WTC11 (cell line): ENCODE data around the gene ZBTB7B. TPM values are rescaled to one million over a fixed set of nuclear protein-coding genes. Genes with fewer than 3 reads are reported as not detected.
A peak's percentile ranks its signal among the peaks of the same experiment; 100 is the strongest.

Experiments
- ATAC-seq: fragments of 200-7000 bp; cut with Tn5 transposase; 2 replicates; pipeline ENCODE4 v1.10.0; 2021; ENCODE audit warnings: mild to moderate bottlenecking, moderate library complexity
- CTCF ChIA-PET: fragments of 300-600 bp; sonication (Branson Sonifier 250); formaldehyde crosslinking; loops from one replicate; lab custom pipeline; 2021; ENCODE audit warnings: antibody characterized with exemption; lab: Charles Lee
- POLR2A ChIA-PET: fragments of 350-600 bp; sonication (Branson Sonifier 250); formaldehyde crosslinking; loops from one replicate; lab custom pipeline; 2021; ENCODE audit warnings: antibody characterized with exemption; lab: Charles Lee
- DNase-seq: peaks from one replicate; pipeline ENCODE4 v3.0.0; 2021; ENCODE audit warnings: low spot score
- H3K27ac Mint-ChIP-seq: 2 replicates; pipeline ENCODE4 v1.8.0; 2021; ENCODE audit warnings: mixed read lengths
- H3K27me3 Mint-ChIP-seq: 2 replicates; pipeline ENCODE4 v1.8.0; 2021; ENCODE audit warnings: low read depth, mild to moderate bottlenecking, moderate library complexity, mixed read lengths
- H3K36me3 Mint-ChIP-seq: 2 replicates; pipeline ENCODE4 v1.8.0; 2021; ENCODE audit warnings: mixed read lengths
- H3K4me1 Mint-ChIP-seq: 2 replicates; pipeline ENCODE4 v1.8.0; 2022; ENCODE audit warnings: mixed read lengths
- H3K4me3 Mint-ChIP-seq: 2 replicates; pipeline ENCODE4 v1.8.0; 2021; ENCODE audit warnings: mild to moderate bottlenecking, moderate library complexity, mixed read lengths
- H3K9me3 Mint-ChIP-seq: 2 replicates; pipeline ENCODE4 v1.8.0; 2021; ENCODE audit warnings: mixed read lengths
- AR ChIP-seq: fragments of 250-450 bp; sonication (Bioruptor Pico); IDR thresholded peaks from 2 replicates; pipeline ENCODE4 v1.9.0; 2021; ENCODE audit warnings: mild to moderate bottlenecking
- ATF2 ChIP-seq: sonication (generic); formaldehyde crosslinking; IDR thresholded peaks from 2 replicates; pipeline ENCODE4 v1.8.1; 2022; ENCODE audit warnings: low read depth, missing genetic modification reagents, borderline replicate concordance
- ATF6 ChIP-seq: sonication (generic); formaldehyde crosslinking; IDR thresholded peaks from 2 replicates; pipeline ENCODE4 v1.8.1; 2023; ENCODE audit warnings: mild to moderate bottlenecking, missing genetic modification reagents
- CREB1 ChIP-seq: sonication (generic); formaldehyde crosslinking; IDR thresholded peaks from 2 replicates; pipeline ENCODE4 v1.8.0; 2023; ENCODE audit warnings: mild to moderate bottlenecking, missing genetic modification reagents
- ESRRA ChIP-seq: sonication (generic); formaldehyde crosslinking; IDR thresholded peaks from 2 replicates; pipeline ENCODE4 v1.8.1; 2022; ENCODE audit warnings: mild to moderate bottlenecking, missing genetic modification reagents, borderline replicate concordance
- FOXP1 ChIP-seq: sonication (generic); formaldehyde crosslinking; IDR thresholded peaks from 2 replicates; pipeline ENCODE4 v1.8.0; 2022; ENCODE audit warnings: missing genetic modification reagents, mild to moderate bottlenecking, moderate library complexity, borderline replicate concordance
- GABPB1 ChIP-seq: sonication (generic); formaldehyde crosslinking; IDR thresholded peaks from 2 replicates; pipeline ENCODE4 v1.8.1; 2023; ENCODE audit warnings: mild to moderate bottlenecking, missing genetic modification reagents
- HMGXB4 ChIP-seq: sonication (generic); formaldehyde crosslinking; IDR thresholded peaks from 2 replicates; pipeline ENCODE4 v1.8.1; 2023; ENCODE audit warnings: mild to moderate bottlenecking, moderate library complexity, missing genetic modification reagents
- MLX ChIP-seq: sonication (generic); formaldehyde crosslinking; IDR thresholded peaks from 2 replicates; pipeline ENCODE4 v1.8.1; 2023; ENCODE audit warnings: mild to moderate bottlenecking, missing genetic modification reagents, moderate library complexity
- NR2C2 ChIP-seq: sonication (generic); formaldehyde crosslinking; IDR thresholded peaks from 2 replicates; pipeline ENCODE4 v1.8.0; 2022; ENCODE audit warnings: mild to moderate bottlenecking, missing genetic modification reagents
- RELA ChIP-seq: sonication (generic); formaldehyde crosslinking; IDR thresholded peaks from 2 replicates; pipeline ENCODE4 v1.8.1; 2022; ENCODE audit warnings: missing genetic modification reagents, mild to moderate bottlenecking, borderline replicate concordance
- TP53 ChIP-seq: sonication (generic); formaldehyde crosslinking; IDR thresholded peaks from 2 replicates; pipeline ENCODE4 v1.8.1; 2023; ENCODE audit warnings: mild to moderate bottlenecking, missing genetic modification reagents
- ZNF138 ChIP-seq: sonication (generic); formaldehyde crosslinking; conservative IDR thresholded peaks from 2 replicates; pipeline ENCODE4 v1.8.1; 2022; ENCODE audit warnings: mild to moderate bottlenecking, moderate library complexity, missing genetic modification reagents
- ZNF232 ChIP-seq: sonication (generic); formaldehyde crosslinking; IDR thresholded peaks from 2 replicates; pipeline ENCODE4 v1.8.0; 2022; ENCODE audit warnings: mild to moderate bottlenecking, missing genetic modification reagents
- total RNA-seq: library from RNA; stranded (reverse); gene quantifications from 3 replicates; pipeline ENCODE4 v1.2.3, GENCODE V29; 2021
- TF ChIP-seq, protein P1 (sequence below): sonication (generic); formaldehyde crosslinking; IDR thresholded peaks from 2 replicates; pipeline ENCODE4 v1.8.1; 2022; ENCODE audit warnings: mild to moderate bottlenecking, moderate library complexity, missing genetic modification reagents
- TF ChIP-seq, protein P2 (sequence below): sonication (generic); formaldehyde crosslinking; IDR thresholded peaks from 2 replicates; pipeline ENCODE4 v1.8.1; 2023; ENCODE audit warnings: mild to moderate bottlenecking, missing genetic modification reagents, borderline replicate concordance

ZBTB7B gene
- total RNA-seq, 1 experiment from 2014 or later: 29.8 TPM

DNA sequence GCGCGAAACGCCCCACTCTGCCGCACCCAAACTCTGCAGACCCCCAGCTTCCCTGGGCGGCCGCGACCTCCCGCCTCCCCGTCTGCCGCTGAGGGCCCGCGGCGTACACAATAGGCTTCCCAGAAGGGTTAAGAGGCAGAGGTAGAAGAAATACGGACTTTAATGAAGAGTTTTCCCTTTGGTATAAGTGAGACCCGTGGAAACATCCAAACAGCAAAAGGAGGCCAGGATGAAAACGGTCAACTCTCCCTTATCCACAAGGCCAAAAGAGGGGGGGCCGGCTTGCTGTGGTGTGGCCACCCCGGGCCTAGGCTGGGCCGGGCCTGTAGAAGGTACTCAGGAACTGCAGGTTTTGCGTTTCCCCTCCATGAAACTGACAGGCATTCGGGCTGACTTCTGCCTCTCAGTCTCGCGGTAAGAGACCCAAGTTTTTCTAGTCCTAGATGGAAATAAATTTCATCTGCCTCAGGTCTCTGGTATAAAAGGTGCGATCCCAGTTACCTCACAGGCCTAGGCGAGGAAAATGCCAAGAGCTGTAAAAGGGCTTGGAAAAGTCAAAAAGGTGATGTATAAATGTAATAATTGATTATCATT is 40.3 kb upstream of the ZBTB7B start:
- POLR2A ChIA-PET: interaction anchor here (1.0 to 3.2 kb wide), 6 partner anchors 8 to 37 kb away, joined by 6 to 26 read pairs (median 9); partner anchors contain the start of genes FLAD1 and SHC1
- ATAC-seq (peak; percentile 20), DNase-seq (no peak)
- Mint-ChIP-seq H3K4me3 (peak overlapping the region; percentile 81), H3K4me1 (peaks cover 26% of the 10 kb centered on the region), H3K9me3 (no peaks in the 10 kb centered on the region), H3K36me3 (peaks cover 50% of the 10 kb centered on the region), H3K27me3 (no peaks in the 10 kb centered on the region), H3K27ac (peak overlapping the region; percentile 91)
- CTCF ChIA-PET: interaction anchor here (0.9 to 4.1 kb wide), 11 partner anchors 10 to 211 kb away, joined by 4 to 33 read pairs (median 7); partner anchors contain the start of genes FLAD1, KRTCAP2, LENEP and PMVK
- no peak for TF ChIP-seq ZNF138
- TF ChIP-seq, protein P1, sequence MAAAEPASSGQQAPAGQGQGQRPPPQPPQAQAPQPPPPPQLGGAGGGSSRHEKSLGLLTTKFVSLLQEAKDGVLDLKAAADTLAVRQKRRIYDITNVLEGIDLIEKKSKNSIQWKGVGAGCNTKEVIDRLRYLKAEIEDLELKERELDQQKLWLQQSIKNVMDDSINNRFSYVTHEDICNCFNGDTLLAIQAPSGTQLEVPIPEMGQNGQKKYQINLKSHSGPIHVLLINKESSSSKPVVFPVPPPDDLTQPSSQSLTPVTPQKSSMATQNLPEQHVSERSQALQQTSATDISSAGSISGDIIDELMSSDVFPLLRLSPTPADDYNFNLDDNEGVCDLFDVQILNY (CRISPR knock-in tag): peak; percentile 40; the same call in 1 of the 2 replicates
- 0 out of 2 replicates have a peak, but pooled peaks have one; percentile 11 for TF ChIP-seq HMGXB4 (CRISPR knock-in tag)
- TF ChIP-seq, protein P2, sequence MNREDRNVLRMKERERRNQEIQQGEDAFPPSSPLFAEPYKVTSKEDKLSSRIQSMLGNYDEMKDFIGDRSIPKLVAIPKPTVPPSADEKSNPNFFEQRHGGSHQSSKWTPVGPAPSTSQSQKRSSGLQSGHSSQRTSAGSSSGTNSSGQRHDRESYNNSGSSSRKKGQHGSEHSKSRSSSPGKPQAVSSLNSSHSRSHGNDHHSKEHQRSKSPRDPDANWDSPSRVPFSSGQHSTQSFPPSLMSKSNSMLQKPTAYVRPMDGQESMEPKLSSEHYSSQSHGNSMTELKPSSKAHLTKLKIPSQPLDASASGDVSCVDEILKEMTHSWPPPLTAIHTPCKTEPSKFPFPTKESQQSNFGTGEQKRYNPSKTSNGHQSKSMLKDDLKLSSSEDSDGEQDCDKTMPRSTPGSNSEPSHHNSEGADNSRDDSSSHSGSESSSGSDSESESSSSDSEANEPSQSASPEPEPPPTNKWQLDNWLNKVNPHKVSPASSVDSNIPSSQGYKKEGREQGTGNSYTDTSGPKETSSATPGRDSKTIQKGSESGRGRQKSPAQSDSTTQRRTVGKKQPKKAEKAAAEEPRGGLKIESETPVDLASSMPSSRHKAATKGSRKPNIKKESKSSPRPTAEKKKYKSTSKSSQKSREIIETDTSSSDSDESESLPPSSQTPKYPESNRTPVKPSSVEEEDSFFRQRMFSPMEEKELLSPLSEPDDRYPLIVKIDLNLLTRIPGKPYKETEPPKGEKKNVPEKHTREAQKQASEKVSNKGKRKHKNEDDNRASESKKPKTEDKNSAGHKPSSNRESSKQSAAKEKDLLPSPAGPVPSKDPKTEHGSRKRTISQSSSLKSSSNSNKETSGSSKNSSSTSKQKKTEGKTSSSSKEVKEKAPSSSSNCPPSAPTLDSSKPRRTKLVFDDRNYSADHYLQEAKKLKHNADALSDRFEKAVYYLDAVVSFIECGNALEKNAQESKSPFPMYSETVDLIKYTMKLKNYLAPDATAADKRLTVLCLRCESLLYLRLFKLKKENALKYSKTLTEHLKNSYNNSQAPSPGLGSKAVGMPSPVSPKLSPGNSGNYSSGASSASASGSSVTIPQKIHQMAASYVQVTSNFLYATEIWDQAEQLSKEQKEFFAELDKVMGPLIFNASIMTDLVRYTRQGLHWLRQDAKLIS: no peak

DNA sequence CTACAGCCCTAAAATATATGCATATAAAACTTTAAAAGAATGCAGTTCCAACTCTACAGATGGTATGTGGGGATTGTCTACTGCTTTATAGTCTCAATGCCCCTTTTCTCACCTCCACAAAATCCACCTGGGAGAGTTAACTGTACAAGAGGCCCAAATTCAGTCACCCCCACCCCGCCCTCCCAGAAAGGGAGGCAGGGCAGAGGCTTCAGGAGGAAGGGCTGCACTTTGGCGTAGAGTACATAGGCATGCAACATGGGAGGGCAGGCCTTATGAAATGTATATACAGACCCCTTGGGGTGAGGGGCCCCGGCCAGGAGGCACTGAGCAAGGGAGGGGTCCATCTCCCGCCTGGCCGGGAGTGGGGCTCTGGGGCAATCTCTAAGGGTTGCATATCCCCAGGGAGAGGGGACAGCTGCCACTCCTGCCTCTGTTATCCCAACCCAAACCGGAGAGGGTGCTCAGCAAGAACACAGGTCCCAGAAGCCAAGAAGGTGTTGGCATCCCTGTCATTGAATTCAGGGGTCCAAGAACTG is 39.7 kb upstream of the ZBTB7B start:
- Mint-ChIP-seq H3K36me3 (peaks cover 56% of the 10 kb centered on the region), H3K9me3 (no peaks in the 10 kb centered on the region), H3K27ac (no peak overlapping the region; the same call in 1 of the 2 replicates), H3K4me1 (peaks cover 22% of the 10 kb centered on the region), H3K4me3 (peak overlapping the region; percentile 81), H3K27me3 (no peaks in the 10 kb centered on the region)
- CTCF ChIA-PET: interaction anchor here (1.0 to 4.1 kb wide), 6 partner anchors 9 to 210 kb away, joined by 5 to 33 read pairs (median 12); partner anchors contain the start of genes FLAD1, KRTCAP2, LENEP and SHC1
- POLR2A ChIA-PET: interaction anchor here (2.4 to 3.2 kb wide), 3 partner anchors 8 to 20 kb away, joined by 10 to 26 read pairs (median 11); partner anchors contain the start of genes FLAD1 and SHC1
- no peak for DNase-seq
- no peak for ATAC-seq
- no peak for TF ChIP-seq RELA (CRISPR knock-in tag)
- TF ChIP-seq MLX: no peak
- TF ChIP-seq CREB1 (CRISPR knock-in tag): no peak
- TF ChIP-seq HMGXB4 (CRISPR knock-in tag): no peak
- no peak for TF ChIP-seq NR2C2 (CRISPR knock-in tag)
- TF ChIP-seq AR: no peak
- TF ChIP-seq ATF2 (CRISPR knock-in tag): no peak
- no peak for TF ChIP-seq FOXP1
- TF ChIP-seq ATF6 (CRISPR knock-in tag): no peak
- TF ChIP-seq TP53: no peak
- no peak for TF ChIP-seq ESRRA (CRISPR knock-in tag)
- TF ChIP-seq GABPB1 (CRISPR knock-in tag): no peak
- TF ChIP-seq ZNF232 (CRISPR knock-in tag): no peak
